PC-9 (cell line): ENCODE measurements around the gene DGAT2L6.

ENCODE experiments used
- CTCF ChIP-seq: fragments of 200-600 bp; sonication (generic); conservative IDR thresholded peaks from 2 replicates; pipeline ENCODE4 v1.6.1; 2017; ENCODE audit warnings: mixed run types, antibody characterized with exemption, mild to moderate bottlenecking, moderate library complexity
- EZH2 ChIP-seq: fragments of 200-600 bp; sonication (generic); IDR thresholded peaks from 2 replicates; pipeline ENCODE4 v1.8.0; 2017; ENCODE audit warnings: antibody characterized with exemption, low read depth

- TF ChIP-seq CTCF (no peak), EZH2 (no peak)
Measured at GRCh38 chrX:70141373-70141772, 35.9 kb upstream of the DGAT2L6 start.
